ENCODE data around the gene GRIK1.

The GRIK1 gene

DNA sequence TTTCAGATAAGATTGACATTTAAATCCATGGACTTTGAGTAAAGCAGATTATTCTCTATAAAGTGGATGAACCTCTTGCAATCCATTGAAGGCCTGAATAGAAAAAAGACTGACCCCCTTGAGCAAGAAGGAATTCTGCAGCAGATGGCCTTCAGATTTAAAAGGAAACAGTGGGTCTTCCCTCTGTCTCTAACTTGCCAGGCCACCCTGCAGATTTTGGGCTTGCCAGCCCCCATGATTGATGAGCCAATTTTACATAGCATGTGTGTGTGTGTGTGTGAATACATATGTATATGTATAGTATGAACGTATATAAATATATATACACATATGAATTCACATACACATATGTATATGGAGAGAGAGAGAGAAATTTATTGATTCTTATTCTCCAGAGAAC, 113.4 kb downstream of the GRIK1 start:
- no peak for ATAC-seq

DNA sequence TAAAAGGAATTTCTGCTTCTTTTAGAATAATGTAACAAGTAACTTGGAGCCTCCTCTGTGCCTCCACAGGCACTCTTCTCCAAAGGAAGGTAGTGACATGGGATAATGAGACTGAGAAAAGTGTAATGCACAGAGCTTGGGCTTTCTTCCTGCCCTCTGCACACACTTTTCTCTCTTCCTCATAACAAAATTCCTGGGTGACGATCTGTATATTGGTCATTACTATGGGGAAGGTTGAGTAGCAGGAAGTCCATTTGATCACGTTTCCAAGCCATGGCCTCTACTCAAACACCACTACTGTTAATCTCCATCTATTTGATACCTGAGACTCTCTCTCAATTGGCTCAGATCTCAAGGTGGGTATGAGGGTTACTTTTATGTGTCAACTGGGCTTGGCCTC, 113.9 kb downstream of the GRIK1 start:
- no peak for ATAC-seq

DNA sequence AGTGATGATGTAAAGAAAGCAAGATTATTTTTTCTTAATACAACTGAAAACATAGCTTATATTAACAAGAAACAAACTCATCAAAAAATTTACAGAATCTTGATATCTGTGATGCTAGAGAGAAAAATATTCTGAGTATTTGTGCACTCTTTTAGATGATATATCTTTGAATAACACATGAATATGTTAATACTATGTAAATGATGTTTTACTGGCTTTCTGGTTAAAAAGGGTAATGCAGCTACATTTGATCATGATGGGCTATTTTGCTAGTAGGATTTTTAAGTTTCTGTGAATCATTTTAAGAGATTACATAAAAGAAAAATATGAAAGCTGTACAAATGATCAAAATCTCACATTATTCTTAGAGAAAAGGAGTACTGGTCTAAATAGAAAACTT, 114.5 kb downstream of the GRIK1 start:
- no peak for ATAC-seq

DNA sequence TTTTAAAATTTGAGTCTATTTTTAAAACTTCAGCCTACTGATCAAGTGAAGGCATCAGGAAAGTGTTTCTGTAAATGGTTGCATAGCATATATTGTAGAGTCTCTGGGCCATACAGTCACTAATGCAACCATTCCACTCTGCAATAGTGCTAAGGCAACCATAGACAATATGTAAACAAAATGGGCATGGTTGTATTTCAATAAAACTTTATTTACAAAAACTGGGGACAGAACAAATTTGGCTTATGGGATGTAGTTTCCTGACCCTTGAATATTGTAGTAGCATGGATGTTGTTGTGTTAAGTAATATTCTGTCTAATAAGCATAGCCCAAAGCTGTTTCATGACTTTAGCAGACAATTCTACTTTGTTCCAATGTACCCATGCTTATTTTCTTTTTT, 117.7 kb downstream of the GRIK1 start:
- ATAC-seq, result no peak

DNA sequence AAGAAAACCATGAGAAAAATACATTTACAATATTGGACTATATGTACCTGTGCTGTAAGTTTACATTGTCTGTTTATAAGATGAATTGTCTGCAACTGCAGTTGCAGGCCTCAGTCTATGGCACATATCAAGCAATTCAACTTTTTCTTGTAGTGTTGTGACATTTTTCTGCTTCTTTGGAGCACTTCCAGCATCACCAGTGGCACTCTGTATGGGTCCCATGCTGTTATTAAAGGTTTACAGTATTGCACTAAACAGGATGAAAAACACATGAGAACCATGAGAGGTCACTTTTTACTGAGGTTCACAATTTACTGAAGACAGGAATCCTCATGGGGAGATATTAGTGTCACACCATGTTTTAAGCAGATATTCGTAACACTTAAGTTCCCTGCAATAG, 118.6 kb downstream of the GRIK1 start:
- ATAC-seq, result no peak

DNA sequence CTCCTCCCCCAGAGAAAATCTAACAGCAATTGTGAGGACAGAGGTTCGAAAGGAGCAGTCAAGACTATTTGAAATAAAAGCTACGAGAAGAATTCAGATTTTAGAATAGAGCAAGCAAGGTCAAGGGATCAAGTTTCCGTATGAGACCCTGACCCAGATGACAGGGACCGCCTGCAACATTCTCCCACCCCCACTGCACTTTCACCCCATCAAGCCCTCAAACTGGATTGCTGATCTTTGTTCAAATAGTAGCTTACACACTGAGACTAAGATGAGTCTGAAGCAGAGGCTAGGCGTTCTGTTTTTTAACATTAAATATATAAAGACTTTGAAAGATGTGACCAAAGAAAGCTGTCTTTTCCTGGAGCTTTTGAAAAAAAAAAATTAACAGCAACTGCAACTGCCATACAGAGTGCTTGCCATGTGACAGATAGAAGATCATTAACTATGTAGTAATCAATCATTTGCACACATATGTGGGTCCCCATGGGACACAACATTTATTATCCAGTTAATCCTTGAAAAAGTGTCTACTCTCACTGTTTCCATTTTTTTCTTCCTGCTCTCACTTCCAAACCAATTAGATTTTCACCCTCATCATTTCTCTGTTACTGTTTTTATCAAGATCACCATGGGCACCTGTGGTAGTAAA, 120.0 kb downstream of the GRIK1 start:
- ATAC-seq, result no peak

DNA sequence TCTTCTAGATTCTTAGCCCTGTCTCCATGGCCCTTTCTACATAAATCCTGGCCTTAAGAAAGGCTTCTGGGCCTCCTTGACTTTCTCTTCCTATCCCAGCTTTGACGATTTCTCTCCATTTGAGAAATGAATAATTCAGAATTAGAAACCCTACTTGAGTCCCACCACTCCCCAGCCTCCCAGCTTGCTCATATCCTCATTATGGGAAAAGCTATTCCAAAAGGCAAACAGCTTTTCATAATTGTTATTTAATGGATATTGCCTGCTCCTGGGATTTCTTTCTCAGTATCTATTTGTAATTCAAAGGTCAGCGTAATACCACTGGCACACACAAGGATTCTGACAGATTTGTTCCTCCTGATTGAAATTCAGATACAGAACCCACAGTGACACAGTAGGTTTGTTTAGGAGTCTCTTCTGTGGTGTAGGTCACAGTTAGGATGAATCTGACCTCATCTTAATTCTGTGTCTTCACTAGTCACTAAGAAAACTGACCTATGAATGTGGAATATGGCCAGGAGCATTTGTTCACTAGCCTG, 121.3 kb downstream of the GRIK1 start:
- ATAC-seq, result no peak

DNA sequence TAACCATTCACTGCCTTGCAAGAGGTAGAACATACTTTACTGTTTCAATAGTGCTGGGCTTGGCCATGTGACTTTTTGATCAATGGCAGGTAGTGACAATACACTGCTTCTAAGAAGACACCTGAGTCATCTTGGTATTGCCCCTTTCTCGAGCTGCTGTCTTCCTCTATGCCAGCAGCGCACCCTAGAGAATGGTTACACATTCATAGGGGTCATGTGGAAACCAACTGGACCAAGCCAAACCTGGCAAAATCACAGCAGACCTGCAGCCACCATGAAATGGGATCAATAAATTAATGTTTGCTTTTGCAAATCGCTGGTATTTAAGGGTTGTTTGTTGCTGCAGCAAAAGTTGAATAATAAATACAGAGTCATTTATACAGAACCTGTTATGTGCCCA, 122.3 kb downstream of the GRIK1 start:
- ATAC-seq, result no peak

DNA sequence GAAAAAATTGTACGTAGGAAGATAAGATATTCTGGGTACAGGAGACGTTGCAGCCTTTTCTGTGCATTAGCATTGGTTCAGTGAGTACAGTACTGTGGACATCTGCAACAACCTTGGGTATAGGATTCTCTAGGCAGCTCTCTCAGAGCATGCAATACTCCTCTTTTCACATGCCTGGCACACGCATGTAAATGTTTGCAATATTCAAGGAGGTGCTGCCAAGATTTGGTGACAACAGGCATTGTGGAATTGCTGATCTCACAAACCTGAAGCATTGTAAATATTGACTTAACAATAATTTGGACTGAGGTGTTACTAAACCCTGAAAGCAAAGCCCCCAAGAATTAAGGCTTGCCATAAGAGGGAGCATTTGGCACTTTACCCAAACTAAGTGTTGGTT, 126.8 kb downstream of the GRIK1 start:
- ATAC-seq, result no peak

DNA sequence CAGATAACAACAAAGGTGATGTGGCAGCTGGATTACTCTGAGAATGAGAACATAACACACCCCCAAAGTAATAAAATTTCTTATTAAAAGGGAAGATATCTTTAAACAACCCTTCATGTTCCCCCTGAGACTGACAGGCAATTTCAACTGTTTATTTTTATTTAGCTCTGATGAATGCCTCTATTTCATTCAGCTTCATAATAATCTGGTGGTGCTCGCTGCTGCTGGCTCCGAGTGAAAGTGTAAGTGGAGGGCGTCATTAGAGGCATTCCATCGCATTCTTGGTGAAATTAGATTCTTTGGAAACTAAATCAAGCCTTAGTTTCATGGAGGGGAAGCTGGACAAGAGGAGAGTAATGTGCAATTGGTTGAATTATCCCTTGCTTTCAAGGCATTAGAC, 128.9 kb downstream of the GRIK1 start:
- ATAC-seq, result no peak

DNA sequence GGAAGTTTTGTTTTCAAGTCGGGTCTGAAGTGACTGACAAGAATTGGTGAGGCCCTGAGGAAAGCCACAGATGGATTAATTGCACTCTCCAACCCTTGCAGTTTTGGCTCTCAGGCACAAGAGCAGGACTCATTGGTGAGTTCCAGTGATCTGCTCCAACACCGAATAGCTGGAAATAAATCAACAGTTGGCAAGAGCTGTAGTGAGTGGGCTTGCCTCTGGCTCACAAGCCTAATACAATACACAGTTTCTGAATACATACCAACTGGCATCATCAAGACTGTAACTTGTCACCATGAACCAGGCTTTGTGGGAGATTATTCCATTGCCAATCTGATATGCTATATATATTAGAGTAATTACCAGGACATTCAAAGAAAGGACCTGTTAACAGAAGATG, 131.6 kb downstream of the GRIK1 start:
- ATAC-seq, result no peak

DNA sequence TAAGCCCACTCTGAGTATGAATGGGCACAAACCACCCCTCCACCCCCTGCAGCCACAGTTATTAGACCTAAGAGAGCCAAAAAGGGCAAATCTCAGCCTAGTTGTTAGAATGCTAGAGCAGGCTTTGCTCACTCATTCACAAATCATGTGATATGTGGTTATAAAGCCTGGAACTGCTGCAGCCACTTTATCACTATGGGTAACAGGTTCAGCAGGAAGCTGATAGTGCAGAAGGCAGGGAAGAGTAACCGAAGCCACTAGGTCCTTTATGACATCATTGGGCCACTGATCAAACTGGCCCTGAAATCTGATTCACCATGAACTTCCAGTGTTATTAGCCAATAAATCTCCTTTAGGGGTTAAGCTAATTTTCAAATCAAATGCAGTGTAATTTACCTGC, 134.7 kb downstream of the GRIK1 start:
- ATAC-seq, result no peak

DNA sequence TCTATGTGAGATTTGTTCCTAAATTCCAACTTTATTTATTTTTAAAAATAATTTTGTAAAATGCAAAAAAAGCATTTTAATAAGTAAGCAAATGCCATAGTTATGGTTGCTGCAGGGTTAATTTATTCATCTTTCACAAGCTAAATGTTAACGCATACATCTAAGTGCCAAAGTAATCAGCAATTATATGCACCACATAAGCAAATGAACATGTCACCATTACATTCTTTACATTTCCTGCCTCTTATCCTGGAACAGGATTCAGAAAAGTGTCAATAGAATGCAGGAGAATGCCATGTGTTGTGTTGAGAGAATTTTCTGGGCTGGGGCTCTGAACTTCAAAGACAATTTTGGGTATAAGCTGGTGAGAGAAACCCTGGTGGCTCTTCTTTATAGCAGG, 136.6 kb downstream of the GRIK1 start:
- no peak for ATAC-seq

DNA sequence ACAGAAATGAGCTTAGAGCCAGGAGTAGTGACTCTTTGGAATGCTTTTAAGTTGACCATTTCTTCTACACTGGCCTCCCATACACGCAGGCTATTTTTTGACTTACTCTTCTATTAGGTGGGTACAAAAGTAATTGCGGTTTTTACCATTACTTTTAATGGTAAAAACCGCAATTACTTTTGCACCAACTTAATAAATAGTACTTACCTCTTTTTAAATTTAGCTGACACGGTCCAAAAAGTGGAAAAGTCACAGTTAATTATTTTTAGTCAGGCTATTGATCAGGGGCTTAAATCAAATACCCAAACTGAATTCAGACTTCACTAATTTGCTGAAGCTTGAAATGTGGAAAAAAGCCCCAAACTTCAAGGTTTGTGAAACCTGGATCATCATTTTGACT, 138.7 kb downstream of the GRIK1 start:
- no peak for ATAC-seq

DNA sequence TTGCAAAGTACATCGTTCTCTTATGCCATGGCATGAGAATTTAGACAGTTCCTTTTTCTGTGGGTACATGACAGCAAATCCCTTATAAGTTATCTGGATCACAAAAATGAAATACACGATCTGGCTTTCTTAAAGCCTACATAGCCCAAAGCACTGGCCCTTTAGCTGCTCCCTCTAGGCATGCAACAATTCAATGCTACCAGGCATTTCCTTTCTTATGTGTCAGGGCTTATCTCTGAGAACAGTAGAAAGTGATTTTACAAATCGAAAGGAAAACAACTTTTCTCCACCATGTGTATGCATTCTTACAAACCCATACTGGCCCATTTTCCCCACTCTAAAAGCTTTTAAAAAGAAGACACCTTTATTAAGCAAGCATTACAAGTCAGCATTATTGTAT, 139.7 kb downstream of the GRIK1 start:
- ATAC-seq, result no peak

DNA sequence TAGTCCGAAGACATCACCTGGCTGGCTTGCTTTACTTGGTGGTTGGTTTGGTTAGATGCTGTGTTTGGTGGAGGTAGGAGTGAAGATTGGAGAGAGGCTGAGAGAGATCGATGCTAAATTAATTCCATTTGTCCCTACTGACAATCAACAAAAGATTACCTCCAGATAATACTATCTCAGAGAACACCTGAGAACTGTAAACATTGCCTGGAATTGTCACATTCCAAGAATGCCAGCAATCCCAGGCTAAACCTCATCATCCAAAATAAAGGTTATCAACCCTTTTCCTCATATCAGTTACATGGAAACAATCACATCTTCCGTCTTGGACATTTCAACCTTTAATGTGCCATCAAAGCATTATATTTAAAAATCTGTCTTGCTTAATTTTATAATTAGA, 141.0 kb downstream of the GRIK1 start:
- ATAC-seq, result no peak

DNA sequence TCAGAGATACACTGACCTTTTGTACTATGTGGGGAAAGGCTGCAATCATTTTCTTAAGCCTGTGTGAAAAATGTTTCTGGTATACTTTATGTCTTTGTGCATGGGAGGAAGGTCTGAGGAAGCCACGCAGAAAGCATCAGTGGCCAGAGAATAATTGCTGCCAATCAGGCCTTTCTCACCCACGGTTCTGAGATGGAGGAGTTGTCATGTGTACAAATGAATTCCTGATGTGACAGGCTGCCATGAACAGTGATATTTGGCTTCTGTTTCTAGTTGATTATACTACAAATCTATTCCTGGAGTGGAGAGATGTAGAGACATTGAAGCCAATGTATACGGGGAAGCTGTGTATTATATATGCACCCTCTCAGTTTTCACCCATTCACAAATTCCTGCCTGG, 142.6 kb downstream of the GRIK1 start:
- ATAC-seq, result no peak

DNA sequence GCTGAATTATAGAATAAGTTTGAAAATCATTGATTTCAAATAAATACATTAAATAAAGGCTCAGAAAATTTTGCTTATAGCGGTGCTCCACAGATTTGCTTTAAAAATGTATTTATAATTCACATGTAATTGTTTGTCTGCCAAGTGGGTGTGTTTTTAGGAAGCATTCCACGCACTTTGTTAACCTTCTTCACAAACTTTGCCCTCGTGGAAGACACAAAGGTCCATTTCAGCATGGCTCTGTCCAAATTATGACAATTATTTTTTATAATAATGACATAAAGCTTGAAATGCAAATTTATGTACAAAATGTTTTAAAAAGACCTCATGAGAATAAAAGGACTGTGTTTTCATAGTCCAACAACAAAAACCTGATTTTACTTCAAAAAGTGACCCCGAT, 146.1 kb downstream of the GRIK1 start:
- no peak for ATAC-seq

DNA sequence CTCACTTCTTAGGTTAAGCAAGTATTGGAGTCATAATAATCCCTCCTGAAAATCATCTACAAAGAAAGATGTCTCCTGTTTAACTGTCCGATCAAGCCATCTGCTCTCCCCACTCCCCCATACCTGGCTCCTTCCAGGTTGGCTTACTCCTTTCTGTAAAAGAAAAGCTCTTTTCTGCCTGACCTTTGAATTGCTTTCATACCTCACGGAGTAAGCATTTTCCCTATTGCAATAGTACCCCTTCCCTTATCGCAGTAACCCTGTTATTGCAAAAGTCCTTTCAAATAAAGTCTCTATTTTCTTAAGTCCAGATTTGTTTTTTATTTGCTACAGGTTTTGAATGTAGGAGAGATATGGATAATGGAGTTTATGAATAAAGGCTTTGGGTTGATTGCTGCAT, 150.4 kb downstream of the GRIK1 start:
- ATAC-seq, result no peak

DNA sequence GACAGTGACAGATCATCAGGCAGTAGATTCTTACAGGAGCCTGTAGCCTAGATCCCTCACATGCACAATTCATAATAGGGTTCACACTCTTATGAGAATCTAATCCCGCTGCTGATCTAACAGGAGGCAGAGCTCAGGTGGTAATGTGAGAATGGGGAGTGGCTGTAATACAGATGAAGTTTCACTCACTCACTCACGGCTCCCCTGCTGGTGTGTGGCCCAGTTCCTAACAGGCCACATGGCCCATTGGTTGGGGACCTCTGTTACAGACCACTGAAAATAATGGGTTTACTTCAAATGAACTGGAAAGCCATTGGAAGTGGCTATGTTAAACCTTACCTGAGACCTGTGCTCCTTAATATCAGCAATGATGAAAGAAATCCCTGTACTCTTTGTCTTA, 151.0 kb downstream of the GRIK1 start:
- no peak for ATAC-seq

DNA sequence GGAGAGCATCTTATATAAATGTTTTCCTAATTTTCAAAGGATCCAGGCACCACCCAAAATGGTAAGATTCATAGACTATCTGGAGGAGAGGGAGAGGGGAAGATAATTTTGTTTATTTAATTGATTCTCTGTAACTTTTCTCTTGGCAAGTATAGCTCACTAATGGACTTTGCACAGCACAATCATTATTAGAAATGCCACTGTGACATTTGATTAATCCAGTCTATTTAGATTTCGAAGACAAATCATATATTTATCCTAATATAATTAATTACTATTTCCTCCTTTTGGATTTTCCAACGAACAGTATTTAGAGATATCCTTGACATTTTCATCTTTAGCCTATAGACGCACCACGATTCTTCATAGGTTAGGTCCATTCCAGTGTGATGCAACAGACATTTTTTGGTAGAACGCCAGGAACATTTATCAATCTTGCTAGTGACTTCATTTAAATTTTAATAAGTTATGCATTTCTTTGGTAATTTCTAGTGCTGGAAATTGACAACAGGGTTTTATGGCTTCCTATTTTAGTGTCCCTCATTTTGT, 152.4 kb downstream of the GRIK1 start:
- no peak for ATAC-seq

DNA sequence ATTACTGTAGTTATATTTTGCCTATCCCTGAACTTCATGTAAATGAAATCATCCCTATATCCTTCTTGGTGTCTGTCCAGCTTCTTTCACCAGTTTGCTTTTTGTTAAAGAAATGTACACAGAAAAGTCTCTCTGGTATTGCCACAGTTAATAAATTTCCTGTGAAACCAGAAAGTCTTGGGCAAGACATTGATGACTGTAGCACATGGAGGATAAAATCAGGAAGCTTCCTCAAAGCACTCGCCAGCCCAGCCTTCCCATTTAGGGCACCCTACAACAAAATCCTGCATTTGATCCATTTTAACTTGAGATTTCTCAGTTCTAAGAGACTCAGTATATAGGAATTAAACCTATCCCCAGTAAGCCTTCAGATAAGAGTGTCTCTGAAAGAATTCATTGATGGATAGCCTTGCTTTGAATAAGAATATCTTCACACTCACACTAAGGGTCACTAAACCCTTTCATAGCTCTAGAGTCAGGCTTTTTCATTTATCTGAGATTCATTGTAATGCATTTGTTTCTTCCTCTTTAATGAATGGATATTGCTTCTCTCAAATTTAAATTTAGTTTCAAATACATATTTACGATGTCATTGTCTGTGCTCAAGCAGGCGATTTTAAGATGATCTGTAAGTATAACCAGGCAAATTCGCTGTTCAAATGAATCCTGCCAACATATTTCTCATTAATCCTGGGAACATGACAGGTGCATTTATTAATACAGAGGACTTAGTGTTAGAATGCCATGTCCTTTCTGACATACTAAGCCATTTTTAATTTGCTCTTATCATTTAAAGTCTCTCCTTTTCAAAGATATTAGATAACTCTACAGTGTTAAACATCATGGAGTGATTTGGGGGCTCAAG, 153.1 kb downstream of the GRIK1 start:
- no peak for ATAC-seq

DNA sequence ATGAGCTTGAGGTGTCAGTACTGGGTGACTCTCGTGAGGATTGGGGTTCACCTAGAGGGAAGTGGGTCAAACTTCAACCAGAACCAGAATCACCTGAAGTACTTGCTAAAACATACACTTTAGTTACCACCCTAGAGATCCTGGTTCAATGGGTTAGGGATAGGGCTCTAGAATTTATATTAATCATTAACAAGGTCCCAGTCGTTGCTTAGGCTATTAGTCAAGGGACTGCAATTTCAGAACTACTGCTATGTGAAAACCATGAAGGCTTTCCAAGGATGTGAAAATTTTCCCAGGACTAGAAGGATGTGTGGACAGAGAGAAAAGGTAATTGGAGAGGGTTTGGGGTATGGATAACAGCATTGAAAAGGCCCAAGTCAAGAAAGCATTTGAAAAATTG, 162.6 kb downstream of the GRIK1 start:
- ATAC-seq, result no peak

DNA sequence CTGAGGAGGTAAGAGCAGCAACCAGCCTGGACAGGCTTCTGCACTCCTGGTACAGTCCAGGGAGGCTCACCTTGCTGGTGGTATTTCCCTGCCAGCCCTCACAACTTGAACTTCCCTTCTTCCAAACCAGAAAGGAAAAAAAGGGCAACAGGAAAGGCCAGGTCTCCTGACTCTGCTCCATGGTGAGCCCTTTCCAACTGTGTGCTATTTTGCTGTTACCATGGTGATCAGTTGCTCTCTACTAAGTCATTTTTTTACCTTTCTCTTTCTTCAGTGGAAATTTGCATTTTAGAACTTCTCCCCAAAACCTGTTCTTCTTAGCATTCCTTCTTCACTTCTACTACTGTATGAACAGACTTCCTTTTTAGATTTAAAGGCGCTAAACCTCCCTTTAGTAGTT, 164.3 kb downstream of the GRIK1 start:
- ATAC-seq, result no peak
